Stimulated activated CD8-positive, alpha-beta memory T cell treated with anti-CD3 and anti-CD28 coated beads, Interleukin-12 subunit alpha, Interleukin-12 subunit beta, amount 100 ng/mL, for 4 hours (primary cell): ENCODE data around the gene FLVCR1.

Source experiments
- DNase-seq: peaks from one replicate; pipeline ENCODE4 v3.0.0-alpha.2; 2020; ENCODE audit warnings: low read depth

FLVCR1 gene

GRCh38 chr1:212945463-212946160 is 87.5 kb downstream of the FLVCR1 start:
- DNase-seq, result no peak

GRCh38 chr1:212946872-212947271 is 88.8 kb downstream of the FLVCR1 start:
- DNase-seq, result no peak
